NT2/D1 (cell line): ENCODE results near the gene CTSC.
A peak's percentile ranks its signal among the peaks of the same experiment; 100 is the strongest.

ENCODE experiments used
- DNase-seq: peaks from one replicate; pipeline ENCODE4 v3.0.0-alpha.2; 2011; ENCODE audit warnings: low read depth, low spot score
- H3K27me3 ChIP-seq: 2 replicates; pipeline ENCODE4 v1.6.0; 2011; ENCODE audit warnings: mild to moderate bottlenecking; ENCODE audit not compliant: insufficient read length, insufficient read depth
- H3K36me3 ChIP-seq: 2 replicates; pipeline ENCODE4 v1.6.1; 2011; ENCODE audit warnings: mild to moderate bottlenecking, low read length, mixed read lengths; ENCODE audit not compliant: insufficient read depth, insufficient read length
- H3K4me1 ChIP-seq: 2 replicates; pipeline ENCODE4 v1.5.1; 2011; ENCODE audit not compliant: insufficient read depth, insufficient read length
- H3K4me3 ChIP-seq: 2 replicates; pipeline ENCODE4 v1.5.1; 2011; ENCODE audit warnings: low read depth; ENCODE audit not compliant: insufficient read length
- H3K9ac ChIP-seq: 2 replicates; pipeline ENCODE4 v1.6.0; 2011; ENCODE audit warnings: low read depth; ENCODE audit not compliant: insufficient read length
- H3K9me3 ChIP-seq: 2 replicates; pipeline ENCODE4 v1.5.1; 2011; ENCODE audit warnings: mild to moderate bottlenecking, low read length; ENCODE audit not compliant: insufficient read depth
- SUZ12 ChIP-seq: IDR thresholded peaks from 2 replicates; pipeline ENCODE4 v1.6.1; 2011; ENCODE audit not compliant: insufficient read length, insufficient read depth; ENCODE audit errors: extremely low read depth
- YY1 ChIP-seq: IDR thresholded peaks from 2 replicates; pipeline ENCODE4 v1.6.1; 2011; ENCODE audit not compliant: insufficient read length, insufficient read depth
- ZNF274 ChIP-seq: IDR thresholded peaks from 2 replicates; pipeline ENCODE4 v1.6.1; 2011; ENCODE audit warnings: mild to moderate bottlenecking, low read depth, low read length

Gene CTSC

DNA sequence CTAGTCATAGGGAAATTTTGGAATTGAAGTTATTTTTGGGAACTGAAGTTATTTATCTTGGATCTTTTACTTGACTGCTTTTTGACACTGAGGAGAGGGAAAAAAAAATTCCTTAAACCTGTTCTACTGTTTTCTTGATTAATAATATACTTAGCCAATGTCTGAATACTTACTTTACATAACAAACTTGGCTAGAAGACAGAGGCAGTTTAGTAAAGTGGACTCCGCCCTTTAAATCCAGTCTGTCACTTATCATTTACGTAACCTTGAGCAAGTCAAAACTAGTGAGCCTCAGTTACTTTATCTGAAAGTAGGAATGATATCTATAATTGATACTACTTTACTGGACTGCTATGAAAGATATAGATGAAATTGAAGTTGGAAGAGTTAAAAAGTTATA is 19.5 kb downstream of the CTSC start:
- Histone ChIP-seq H3K9ac (no peak overlapping the region), H3K27me3 (no peaks in the 10 kb centered on the region), H3K4me3 (no peak overlapping the region), H3K36me3 (peaks cover 12% of the 10 kb centered on the region), H3K4me1 (no peaks in the 10 kb centered on the region), H3K9me3 (no peaks in the 10 kb centered on the region)
- no peak for DNase-seq
- no peak for TF ChIP-seq SUZ12
- no peak for TF ChIP-seq YY1
- TF ChIP-seq ZNF274 = no peak

DNA sequence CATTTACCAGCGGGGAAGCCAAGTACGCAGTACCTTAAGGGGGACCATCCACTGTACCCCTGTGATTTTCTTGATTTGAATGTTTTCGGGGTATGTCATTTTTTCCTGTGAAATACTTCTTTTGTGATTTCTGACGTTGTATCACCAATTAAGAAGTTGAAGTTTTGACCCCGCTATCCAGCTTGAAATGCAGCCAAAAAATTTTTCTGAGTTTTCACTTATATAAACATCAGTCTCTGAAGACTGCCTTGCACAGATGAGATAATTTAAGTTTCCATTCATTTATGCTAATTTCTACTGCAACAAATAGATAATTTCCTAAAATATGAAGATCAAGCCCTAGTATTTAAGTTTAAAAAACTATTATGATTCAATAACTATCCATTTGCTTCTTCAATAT is 20.0 kb downstream of the CTSC start:
- TF ChIP-seq SUZ12 (no peak), YY1 (no peak), ZNF274 (no peak)
- no peak overlapping the region for H3K4me3 ChIP-seq
- no peaks in the 10 kb centered on the region for H3K9me3 ChIP-seq
- no peaks in the 10 kb centered on the region for H3K27me3 ChIP-seq
- no peak for DNase-seq
- H3K9ac ChIP-seq = no peak overlapping the region
- peaks cover 12% of the 10 kb centered on the region for H3K36me3 ChIP-seq
- no peaks in the 10 kb centered on the region for H3K4me1 ChIP-seq

DNA sequence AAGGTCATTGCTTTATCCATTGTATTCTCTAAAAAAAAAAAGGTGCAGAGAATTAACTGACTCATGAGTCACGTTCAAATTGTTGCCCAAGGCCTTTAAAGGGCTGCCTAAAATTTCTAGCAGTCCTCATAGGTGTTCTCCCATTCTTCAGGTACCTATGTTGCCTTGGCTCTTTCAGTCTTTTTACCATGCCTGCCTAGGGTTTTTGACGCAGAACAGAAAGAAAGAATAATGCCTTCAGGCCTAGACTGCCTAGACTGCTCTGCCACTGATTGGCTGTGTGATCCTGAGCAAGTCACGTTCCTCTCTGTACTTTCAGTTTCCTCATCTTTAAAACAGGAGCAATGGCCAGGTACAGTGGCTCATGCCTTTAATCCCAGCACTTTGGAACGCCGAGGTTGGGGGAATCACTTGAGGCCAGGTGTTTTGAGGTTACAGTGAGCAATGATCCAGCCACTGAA is 21.5 kb downstream of the CTSC start:
- no peak for DNase-seq
- H3K27me3 ChIP-seq = no peaks in the 10 kb centered on the region
- H3K36me3 ChIP-seq = peaks cover 24% of the 10 kb centered on the region
- TF ChIP-seq ZNF274 = no peak
- no peak for TF ChIP-seq SUZ12
- no peak for TF ChIP-seq YY1
- no peak overlapping the region for H3K4me3 ChIP-seq
- H3K4me1 ChIP-seq = no peaks in the 10 kb centered on the region
- no peaks in the 10 kb centered on the region for H3K9me3 ChIP-seq
- H3K9ac ChIP-seq = no peak overlapping the region

DNA sequence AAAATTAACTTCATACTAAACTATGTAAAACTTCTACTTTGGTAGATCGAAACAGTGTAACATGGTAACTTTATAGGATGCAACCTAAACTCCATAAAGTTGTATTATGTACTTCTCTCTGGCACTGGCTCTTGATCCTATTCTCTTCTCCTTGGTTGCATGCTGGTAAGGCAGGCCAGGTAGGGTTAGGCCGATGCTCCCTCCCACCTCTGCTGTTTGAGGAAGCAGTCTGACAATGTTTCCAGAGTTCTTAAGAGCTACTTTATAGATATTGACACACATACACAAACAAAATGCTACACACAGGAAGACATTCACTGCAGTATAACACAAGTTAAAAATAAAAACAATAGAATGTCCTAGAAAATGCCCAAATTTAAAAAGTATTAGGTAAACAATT is 22.5 kb downstream of the CTSC start:
- H3K27me3 ChIP-seq = no peaks in the 10 kb centered on the region
- H3K4me3 ChIP-seq = no peak overlapping the region
- no peaks in the 10 kb centered on the region for H3K9me3 ChIP-seq
- no peak for TF ChIP-seq SUZ12
- TF ChIP-seq YY1 = no peak
- no peak for TF ChIP-seq ZNF274
- peaks cover 26% of the 10 kb centered on the region for H3K36me3 ChIP-seq
- H3K4me1 ChIP-seq = no peaks in the 10 kb centered on the region
- no peak overlapping the region for H3K9ac ChIP-seq
- no peak for DNase-seq

DNA sequence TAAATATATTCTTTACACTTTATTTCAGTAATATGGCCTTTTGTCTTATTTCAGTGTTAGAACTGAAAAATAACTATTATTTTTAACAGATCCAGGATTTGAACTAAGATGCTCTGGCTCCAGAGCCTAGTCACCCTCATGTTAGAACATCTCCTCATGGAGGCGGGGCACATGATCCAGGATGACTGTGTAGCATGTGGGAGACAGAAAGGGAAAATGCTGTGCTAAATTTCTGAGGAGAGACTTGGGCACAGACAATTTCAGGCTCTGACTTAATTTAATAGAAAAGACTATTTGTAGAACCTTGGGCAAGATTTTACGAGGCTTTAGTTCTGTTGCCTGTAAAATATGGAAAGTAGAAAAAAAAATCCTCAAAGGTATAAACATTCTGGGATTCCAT is 24.1 kb downstream of the CTSC start:
- Histone ChIP-seq H3K9ac (no peak overlapping the region), H3K9me3 (no peaks in the 10 kb centered on the region), H3K4me1 (no peaks in the 10 kb centered on the region), H3K4me3 (no peak overlapping the region), H3K36me3 (peaks cover 34% of the 10 kb centered on the region), H3K27me3 (no peaks in the 10 kb centered on the region)
- TF ChIP-seq YY1 = no peak
- no peak for TF ChIP-seq SUZ12
- no peak for TF ChIP-seq ZNF274
- no peak for DNase-seq

DNA sequence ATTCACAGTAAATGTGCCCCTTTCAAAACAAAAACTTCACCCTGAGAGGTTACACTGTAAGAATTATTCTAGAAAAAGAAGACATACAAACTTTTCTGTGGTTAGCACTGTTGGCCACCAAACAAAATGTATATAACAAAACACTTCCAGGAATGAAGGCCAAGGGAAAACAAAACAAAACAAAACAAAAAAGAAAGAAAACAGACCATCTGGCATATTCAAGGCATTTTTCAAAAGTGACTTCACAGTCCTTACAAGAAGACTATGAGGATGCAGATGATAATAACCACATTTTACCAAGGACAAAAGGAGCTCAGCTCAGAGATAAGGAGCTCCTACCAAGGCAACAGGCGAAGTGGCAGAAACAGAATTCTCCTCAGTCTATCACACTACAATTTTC is 24.9 kb downstream of the CTSC start:
- TF ChIP-seq YY1 (no peak), ZNF274 (no peak), SUZ12 (no peak)
- Histone ChIP-seq H3K9ac (no peak overlapping the region), H3K4me1 (no peaks in the 10 kb centered on the region), H3K4me3 (no peak overlapping the region), H3K27me3 (no peaks in the 10 kb centered on the region), H3K36me3 (peaks cover 37% of the 10 kb centered on the region), H3K9me3 (no peaks in the 10 kb centered on the region)
- DNase-seq = no peak

DNA sequence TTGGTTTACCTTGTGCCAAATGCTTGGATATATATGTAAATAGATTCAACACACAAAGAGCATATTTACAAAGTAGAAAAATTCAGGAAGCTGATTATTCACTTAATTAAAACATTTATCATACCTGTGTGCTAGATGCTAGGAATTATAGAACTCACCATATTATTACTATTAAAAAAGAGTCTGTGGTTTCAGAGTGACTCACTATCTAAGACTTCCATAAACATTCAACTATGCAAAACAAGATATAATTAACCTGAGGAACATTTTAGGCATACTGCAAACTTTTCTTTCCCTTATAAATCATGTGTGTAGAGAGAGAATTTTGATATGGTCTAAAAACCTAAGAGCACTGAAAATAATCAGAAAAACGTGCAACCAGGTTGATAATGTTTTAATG is 27.3 kb downstream of the CTSC start:
- no peak for DNase-seq
- Histone ChIP-seq H3K4me3 (no peak overlapping the region), H3K36me3 (peaks cover 54% of the 10 kb centered on the region), H3K9me3 (no peaks in the 10 kb centered on the region), H3K4me1 (no peaks in the 10 kb centered on the region), H3K27me3 (no peaks in the 10 kb centered on the region), H3K9ac (no peak overlapping the region)
- TF ChIP-seq YY1 (no peak), SUZ12 (no peak), ZNF274 (no peak)

DNA sequence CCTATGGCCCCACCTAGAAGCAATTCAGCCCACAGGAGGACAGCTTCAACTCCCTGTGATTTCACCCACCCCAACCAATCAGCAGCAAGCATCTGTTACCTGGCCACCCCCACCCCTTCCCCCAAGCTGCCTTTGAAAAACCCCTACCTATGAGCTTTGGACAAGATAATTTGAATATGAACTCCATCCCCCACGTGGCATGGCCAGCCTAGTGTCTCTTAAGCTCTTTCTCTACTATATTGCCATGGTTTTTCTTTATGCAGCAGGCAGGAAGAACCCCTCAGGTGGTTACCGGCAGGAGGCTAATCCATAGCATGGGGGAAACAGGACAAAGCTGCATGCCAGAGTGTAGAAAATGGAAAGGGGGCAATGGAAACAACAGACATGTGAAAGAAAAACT is 29.0 kb downstream of the CTSC start:
- H3K9me3 ChIP-seq = no peaks in the 10 kb centered on the region
- DNase-seq = peak; percentile 74

More for the DNA sequence above, 29.0 kb downstream of the CTSC start:
- Histone ChIP-seq H3K27me3 (no peaks in the 10 kb centered on the region), H3K4me1 (no peaks in the 10 kb centered on the region), H3K9ac (no peak overlapping the region), H3K36me3 (peaks cover 59% of the 10 kb centered on the region), H3K4me3 (no peak overlapping the region)
- TF ChIP-seq SUZ12 = no peak
- TF ChIP-seq ZNF274 = no peak
- no peak for TF ChIP-seq YY1
